Measurements from ENCODE around the gene ADAMTS20.

The ADAMTS20 gene

DNA sequence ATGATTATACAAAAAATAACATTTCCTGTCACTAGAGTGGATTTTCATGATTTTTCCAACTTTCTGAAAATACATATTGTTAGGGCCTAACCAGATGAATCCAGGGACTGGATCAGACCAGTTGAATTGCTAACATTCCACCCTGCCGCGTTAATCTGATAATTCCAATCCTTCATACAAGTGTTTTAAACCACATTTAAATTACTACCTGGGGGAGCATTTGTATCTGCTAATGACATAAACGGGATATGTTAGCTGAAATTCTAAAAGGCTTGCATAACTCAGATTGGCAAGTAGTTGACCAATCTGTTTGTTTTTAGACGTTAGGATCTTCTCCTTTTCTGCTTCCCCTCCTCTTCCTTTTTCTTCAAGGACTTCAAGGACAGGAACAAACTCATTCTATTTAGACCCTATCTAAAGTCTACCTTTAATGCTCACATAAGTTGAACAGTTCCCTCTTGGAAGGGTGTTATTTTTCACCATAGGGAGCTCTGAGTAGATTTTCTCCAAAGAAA is 239.0 kb downstream of the ADAMTS20 start:
- DNase-seq, result no peak

DNA sequence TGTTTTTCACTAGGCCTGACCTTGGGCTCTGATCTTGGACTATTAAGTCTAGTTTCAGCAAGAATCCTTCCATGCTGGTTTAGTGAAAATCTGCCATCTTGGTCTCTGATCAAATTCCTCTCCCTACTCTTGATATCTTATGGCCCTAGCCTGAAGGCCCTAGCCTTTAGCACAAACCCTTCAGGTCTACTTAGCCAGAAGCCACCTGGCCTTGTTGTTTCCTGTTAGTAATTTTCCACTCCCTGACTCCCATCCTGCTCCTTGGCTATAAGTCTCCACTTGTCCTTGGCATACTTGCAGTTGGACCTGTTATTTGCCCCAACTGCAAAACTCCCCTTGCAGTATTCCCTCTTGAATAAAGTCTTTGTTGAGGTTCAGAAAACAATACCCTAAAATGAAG is 241.4 kb downstream of the ADAMTS20 start:
- DNase-seq, result no peak

DNA sequence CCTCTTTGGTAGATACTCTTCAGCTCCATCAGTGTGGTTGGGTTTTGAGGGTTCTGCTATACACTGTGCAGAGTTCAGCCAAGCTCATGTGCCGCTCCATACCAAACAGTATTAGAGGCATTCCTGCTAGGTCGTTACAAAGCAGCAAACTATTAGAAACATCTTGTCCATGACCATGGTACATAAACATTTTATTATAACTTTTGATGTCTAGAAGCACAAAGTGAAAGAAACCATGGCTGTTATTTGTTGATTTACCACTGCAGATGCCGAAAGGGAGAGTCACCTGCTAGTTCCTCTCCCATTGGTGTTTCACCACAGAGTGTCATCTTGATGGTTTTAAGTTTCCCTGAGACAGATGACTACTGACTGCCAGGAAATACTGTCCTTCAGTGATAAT is 242.0 kb downstream of the ADAMTS20 start:
- DNase-seq, result no peak

DNA sequence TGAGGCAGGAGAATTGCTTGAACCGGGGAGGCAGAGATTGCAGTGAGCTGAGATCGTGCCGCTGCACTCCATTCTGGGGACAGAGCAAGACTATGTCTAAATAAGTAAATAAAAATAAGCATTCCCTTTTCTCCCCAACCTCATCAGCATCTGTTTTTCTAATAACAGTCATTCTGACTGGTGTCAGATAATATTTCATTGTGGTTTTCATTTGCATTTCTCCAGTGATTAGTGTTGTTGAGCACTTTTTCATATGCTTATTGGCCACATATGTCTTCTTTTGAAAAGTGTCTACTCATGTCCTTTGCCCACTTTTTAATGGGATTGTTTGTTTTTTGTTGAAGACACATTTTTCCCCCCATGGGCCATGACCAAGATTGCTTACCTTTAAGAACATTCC is 243.2 kb downstream of the ADAMTS20 start:
- DNase-seq, result no peak

DNA sequence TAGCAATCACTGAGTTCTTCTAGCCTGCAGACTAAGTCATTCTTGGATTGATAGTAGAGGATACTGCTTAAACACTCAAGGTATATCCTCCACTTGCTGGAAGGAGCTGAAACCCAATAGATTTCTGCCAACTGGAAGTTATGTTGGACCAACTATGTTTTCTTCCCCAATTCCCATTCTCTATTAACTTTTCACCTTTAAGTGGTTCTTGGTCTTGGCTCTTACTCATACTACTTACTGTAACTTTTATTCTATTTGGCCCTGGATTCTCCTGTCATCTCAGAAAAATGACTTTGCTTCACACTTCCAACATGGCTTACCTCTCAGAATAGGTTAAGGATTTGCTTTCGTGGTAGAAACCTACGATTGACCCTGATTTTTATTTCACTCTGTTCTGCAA is 244.9 kb downstream of the ADAMTS20 start:
- no peak for DNase-seq

DNA sequence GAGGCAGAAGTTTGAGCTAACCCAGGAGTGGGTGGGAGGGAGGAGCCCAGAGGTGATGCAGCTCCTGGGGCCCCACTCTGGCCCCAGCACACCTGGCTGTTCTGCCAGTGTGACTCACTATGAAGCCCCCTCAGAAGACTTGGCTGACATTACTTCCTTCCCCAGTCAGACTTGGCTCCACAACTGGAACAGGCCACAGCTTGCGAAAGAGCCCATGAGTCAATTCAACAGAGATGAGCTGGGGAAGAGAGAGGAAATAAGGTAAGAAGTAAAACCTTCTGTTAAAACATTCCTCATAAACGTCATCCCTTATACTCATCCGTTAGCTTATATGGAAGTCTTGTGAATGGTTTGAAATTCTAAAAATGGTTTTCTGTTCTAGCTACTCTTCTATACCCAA is 245.9 kb downstream of the ADAMTS20 start:
- no peak for DNase-seq

DNA sequence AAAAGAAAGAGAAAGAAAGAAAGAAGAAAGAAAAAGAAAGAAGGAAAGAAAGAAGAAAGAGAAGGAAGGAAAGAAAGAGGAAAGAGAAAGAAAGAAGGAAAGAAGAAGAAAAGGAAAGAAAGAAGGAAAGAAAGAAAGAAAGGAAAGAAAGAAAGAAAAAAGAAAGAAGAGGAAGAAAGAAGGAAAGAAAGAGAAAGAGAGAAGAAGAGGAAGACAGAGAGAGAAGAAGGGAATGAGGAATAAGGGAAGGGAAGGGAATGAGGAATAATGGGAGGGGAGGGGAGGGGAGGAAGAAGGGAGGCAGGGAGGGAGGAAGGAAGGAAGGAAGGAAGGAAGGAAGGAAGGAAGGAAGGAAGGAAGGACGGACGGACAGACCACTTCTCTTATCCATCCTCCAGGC is 246.9 kb downstream of the ADAMTS20 start:
- no peak for DNase-seq
